ENCODE data around the gene NUP98.
A peak's percentile ranks its signal among the peaks of the same experiment; 100 is the strongest.
"Not testable (repeated sequence)": the region's sequence is repeated elsewhere in the genome, so short reads cannot be mapped to it uniquely, and the experiment has no call there.

Gene NUP98

GRCh38 chr11:3796346-3796745 lies 1.0 kb downstream of the NUP98 start:
- no peak for DNase-seq

GRCh38 chr11:3796002-3796311 lies 1.4 kb downstream of the NUP98 start:
- no peak for DNase-seq

- DNase-seq = no peak
Observed at GRCh38 chr11:3795131-3796001, 2.0 kb downstream of the NUP98 start.

- not testable (repeated sequence) for DNase-seq
Observed at GRCh38 chr11:3794387-3794786, 3.0 kb downstream of the NUP98 start.

GRCh38 chr11:3786781-3787428 lies 10.4 kb downstream of the NUP98 start:
- DNase-seq = no peak

- no peak for DNase-seq
Observed at GRCh38 chr11:3783611-3784010, 13.7 kb downstream of the NUP98 start.

- DNase-seq = no peak
Observed at GRCh38 chr11:3782963-3783362, 14.4 kb downstream of the NUP98 start.

- no peak for DNase-seq
Observed at GRCh38 chr11:3781423-3781822, 15.9 kb downstream of the NUP98 start.

GRCh38 chr11:3775736-3776406 lies 21.5 kb downstream of the NUP98 start:
- DNase-seq = no peak

GRCh38 chr11:3773180-3773579 lies 24.2 kb downstream of the NUP98 start:
- DNase-seq = no peak

- DNase-seq = no peak
Observed at GRCh38 chr11:3767536-3767935, 29.8 kb downstream of the NUP98 start.

GRCh38 chr11:3766836-3767235 lies 30.5 kb downstream of the NUP98 start:
- not testable (repeated sequence) for DNase-seq

- no peak for DNase-seq
Observed at GRCh38 chr11:3764266-3764665, 33.1 kb downstream of the NUP98 start.

- DNase-seq = no peak
Observed at GRCh38 chr11:3755151-3755550, 42.2 kb downstream of the NUP98 start.

GRCh38 chr11:3753110-3753509 lies 44.2 kb downstream of the NUP98 start:
- no peak for DNase-seq

GRCh38 chr11:3747704-3748103 lies 49.6 kb downstream of the NUP98 start:
- peak; percentile 64 for DNase-seq

- DNase-seq = no peak
Observed at GRCh38 chr11:3745161-3745560, 52.2 kb downstream of the NUP98 start.

- no peak for DNase-seq
Observed at GRCh38 chr11:3738723-3739122, 58.6 kb downstream of the NUP98 start.

- DNase-seq = no peak
Observed at GRCh38 chr11:3738241-3738640, 59.1 kb downstream of the NUP98 start.

- no peak for DNase-seq
Observed at GRCh38 chr11:3737386-3737933, 59.9 kb downstream of the NUP98 start.

GRCh38 chr11:3736816-3737215 lies 60.5 kb downstream of the NUP98 start:
- no peak for DNase-seq

- peak; percentile 3 for DNase-seq
Observed at GRCh38 chr11:3735827-3736226, 61.5 kb downstream of the NUP98 start.

GRCh38 chr11:3732671-3733436 lies 64.5 kb downstream of the NUP98 start:
- DNase-seq = no peak
